Effector memory CD4-positive, alpha-beta T cell (primary cell): ENCODE data around the gene OBSCN.
"Not testable (repeated sequence)": the region's sequence is repeated elsewhere in the genome, so short reads cannot be mapped to it uniquely, and the experiment has no call there.

Experiments
- DNase-seq, 3 donors: peaks; one replicate each; pipeline ENCODE4 v3.0.0-alpha.2; 2020
- H3K27ac ChIP-seq: 2 replicates; pipeline ENCODE4 v1.7.0; 2013; ENCODE audit warnings: mild to moderate bottlenecking, low read length, moderate library complexity; ENCODE audit not compliant: insufficient read depth, poor library complexity, severe bottlenecking
- H3K27me3 ChIP-seq: replicated peaks from 2 replicates; pipeline ENCODE4 v1.7.0; 2013; ENCODE audit warnings: mild to moderate bottlenecking, low read length; ENCODE audit not compliant: insufficient read depth, control insufficient read depth, poor library complexity, severe bottlenecking
- H3K36me3 ChIP-seq: 2 replicates; pipeline ENCODE4 v1.7.0; 2013; ENCODE audit warnings: mild to moderate bottlenecking, low read length, moderate library complexity; ENCODE audit not compliant: control insufficient read depth, insufficient read depth
- H3K4me1 ChIP-seq: 2 replicates; pipeline ENCODE4 v1.7.0; 2013; ENCODE audit warnings: low read length, mild to moderate bottlenecking; ENCODE audit not compliant: control insufficient read depth, insufficient read depth, poor library complexity, severe bottlenecking
- H3K4me3 ChIP-seq: 2 replicates; pipeline ENCODE4 v1.7.0; 2013; ENCODE audit warnings: low read length, low read depth, mild to moderate bottlenecking; ENCODE audit not compliant: insufficient read depth, poor library complexity, severe bottlenecking
- H3K9me3 ChIP-seq: 2 replicates; pipeline ENCODE4 v1.7.0; 2013; ENCODE audit warnings: mild to moderate bottlenecking, low read length, moderate library complexity; ENCODE audit not compliant: control insufficient read depth

Gene OBSCN

GRCh38 chr1:228214921-228215662 lies 7.2 kb downstream of the OBSCN start:
- Histone ChIP-seq H3K27me3 (no peaks in the 10 kb centered on the region), H3K4me3 (no peak overlapping the region)
- no peak for DNase-seq

GRCh38 chr1:228215663-228216116 lies 7.8 kb downstream of the OBSCN start:
- no peak overlapping the region for H3K27ac ChIP-seq
- no peak for DNase-seq
- no peaks in the 10 kb centered on the region for H3K4me1 ChIP-seq
- no peaks in the 10 kb centered on the region for H3K9me3 ChIP-seq
- peaks cover 26% of the 10 kb centered on the region for H3K36me3 ChIP-seq
- no peak overlapping the region for H3K4me3 ChIP-seq
- H3K27me3 ChIP-seq: no peaks in the 10 kb centered on the region

More at GRCh38 chr1:228214921-228215662, 7.2 kb downstream of the OBSCN start:
- no peaks in the 10 kb centered on the region for H3K4me1 ChIP-seq
- H3K36me3 ChIP-seq: peaks cover 22% of the 10 kb centered on the region
- no peaks in the 10 kb centered on the region for H3K9me3 ChIP-seq
- H3K27ac ChIP-seq: no peak overlapping the region

- H3K27ac ChIP-seq: no peak overlapping the region
- no peaks in the 10 kb centered on the region for H3K9me3 ChIP-seq
- no peaks in the 10 kb centered on the region for H3K27me3 ChIP-seq
- H3K4me3 ChIP-seq: no peak overlapping the region
- DNase-seq: no peak
- H3K4me1 ChIP-seq: no peaks in the 10 kb centered on the region
- peaks cover 26% of the 10 kb centered on the region for H3K36me3 ChIP-seq
Measured at GRCh38 chr1:228216371-228217320, 8.8 kb downstream of the OBSCN start.

- no peak for DNase-seq
- Histone ChIP-seq H3K4me1 (no peaks in the 10 kb centered on the region), H3K36me3 (peaks cover 26% of the 10 kb centered on the region), H3K27me3 (no peaks in the 10 kb centered on the region), H3K27ac (no peak overlapping the region), H3K4me3 (no peak overlapping the region), H3K9me3 (no peaks in the 10 kb centered on the region)
Measured at GRCh38 chr1:228217551-228218344, 9.9 kb downstream of the OBSCN start.

GRCh38 chr1:228218513-228219244 lies 10.8 kb downstream of the OBSCN start:
- Histone ChIP-seq H3K36me3 (peaks cover 26% of the 10 kb centered on the region), H3K27ac (no peak overlapping the region), H3K27me3 (no peaks in the 10 kb centered on the region), H3K4me3 (no peak overlapping the region), H3K4me1 (no peaks in the 10 kb centered on the region), H3K9me3 (no peaks in the 10 kb centered on the region)
- DNase-seq: no peak

- no peak overlapping the region for H3K27ac ChIP-seq
- no peaks in the 10 kb centered on the region for H3K27me3 ChIP-seq
- H3K36me3 ChIP-seq: peaks cover 33% of the 10 kb centered on the region
- H3K9me3 ChIP-seq: no peaks in the 10 kb centered on the region
- H3K4me3 ChIP-seq: no peak overlapping the region
- H3K4me1 ChIP-seq: no peaks in the 10 kb centered on the region
- no peak for DNase-seq
Measured at GRCh38 chr1:228219245-228219961, 11.6 kb downstream of the OBSCN start.

GRCh38 chr1:228219962-228220780 lies 12.3 kb downstream of the OBSCN start:
- no peak for DNase-seq
- peaks cover 40% of the 10 kb centered on the region for H3K36me3 ChIP-seq
- H3K4me3 ChIP-seq: no peak overlapping the region
- no peaks in the 10 kb centered on the region for H3K4me1 ChIP-seq
- no peaks in the 10 kb centered on the region for H3K9me3 ChIP-seq
- H3K27ac ChIP-seq: no peak overlapping the region
- no peaks in the 10 kb centered on the region for H3K27me3 ChIP-seq

- H3K4me3 ChIP-seq, H3K27ac ChIP-seq, H3K4me1 ChIP-seq, DNase-seq, H3K27me3 ChIP-seq, H3K9me3 ChIP-seq: not testable (repeated sequence)
- H3K36me3 ChIP-seq: peaks cover 48% of the 10 kb centered on the region
Measured at GRCh38 chr1:228221097-228221496, 13.3 kb downstream of the OBSCN start.
